Activated CD4-positive, CD25-positive, alpha-beta regulatory T cell treated with anti-CD3 and anti-CD28 coated beads, Interleukin-2, amount 50 U/mL, for 72 hours (primary cell): ENCODE results near the gene DHX35.

Experiments
- DNase-seq: peaks from one replicate; pipeline ENCODE4 v3.0.0; 2021

The DHX35 gene

GRCh38 chr20:39069976-39070375, 107.8 kb downstream of the DHX35 start:
- no peak for DNase-seq

GRCh38 chr20:39070484-39071231, 108.5 kb downstream of the DHX35 start:
- no peak for DNase-seq

DNA sequence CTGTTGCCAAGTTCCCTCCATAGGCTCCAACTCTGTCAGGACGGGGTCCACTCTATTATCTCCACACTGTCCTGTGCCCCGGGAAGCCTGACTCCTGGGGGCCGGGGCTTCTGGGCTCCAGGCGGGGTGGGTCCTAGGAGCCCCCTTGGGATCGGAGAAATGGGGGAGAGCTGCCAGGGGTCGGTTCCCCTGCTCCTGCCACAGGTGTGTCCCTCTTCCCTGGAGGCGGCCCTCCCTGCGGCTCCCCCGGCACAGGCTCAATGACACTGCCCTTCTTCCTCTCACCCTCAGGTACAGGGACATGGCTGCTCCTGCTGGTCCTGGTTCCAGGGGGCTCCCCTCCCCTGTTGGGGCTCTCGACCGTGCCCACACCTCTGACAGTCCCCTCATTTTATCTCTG, 110.0 kb downstream of the DHX35 start:
- DNase-seq, result no peak

- no peak for DNase-seq
Measured at GRCh38 chr20:39072653-39073052, 110.5 kb downstream of the DHX35 start.

GRCh38 chr20:39075731-39076130, 113.6 kb downstream of the DHX35 start:
- no peak for DNase-seq

DNA sequence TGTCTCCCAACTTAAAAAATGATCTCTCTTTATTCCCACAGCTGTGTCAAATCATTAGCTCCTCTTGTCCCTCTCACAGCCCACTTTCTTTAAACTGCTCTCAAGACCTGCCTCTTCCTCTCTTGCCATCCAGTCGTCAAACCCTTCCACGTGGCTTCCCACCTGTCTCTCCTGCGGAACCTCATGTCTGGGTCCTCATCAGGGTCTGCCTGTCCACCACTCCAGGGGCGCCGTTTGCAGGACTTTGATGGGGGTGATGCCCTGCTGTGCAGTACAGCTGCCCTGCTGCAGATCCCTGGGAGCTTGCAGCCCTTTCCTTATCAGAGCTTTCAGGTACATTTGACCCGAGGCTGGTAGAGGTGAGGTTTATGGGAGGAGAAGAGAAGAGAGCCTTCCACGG, 114.8 kb downstream of the DHX35 start:
- DNase-seq, result no peak

DNA sequence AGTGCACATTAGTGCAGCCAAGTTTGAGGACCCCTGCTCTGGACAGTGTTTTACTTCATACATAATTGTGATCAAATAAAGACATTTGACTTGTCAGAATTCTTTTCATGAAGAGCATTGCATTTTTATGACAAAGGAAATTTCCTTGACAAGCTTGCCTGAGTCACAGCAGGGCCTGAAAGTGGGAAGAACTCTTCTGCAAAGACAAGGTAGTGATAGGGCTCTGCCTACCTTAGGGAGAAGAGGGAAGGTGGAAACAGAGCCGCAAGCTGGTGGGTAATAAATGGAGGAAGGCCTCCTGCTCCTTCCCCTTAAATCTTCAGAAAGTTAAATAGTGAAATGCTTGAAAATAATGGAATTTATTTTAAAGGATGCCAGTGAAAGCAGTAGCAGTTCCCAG, 118.2 kb downstream of the DHX35 start:
- no peak for DNase-seq

DNA sequence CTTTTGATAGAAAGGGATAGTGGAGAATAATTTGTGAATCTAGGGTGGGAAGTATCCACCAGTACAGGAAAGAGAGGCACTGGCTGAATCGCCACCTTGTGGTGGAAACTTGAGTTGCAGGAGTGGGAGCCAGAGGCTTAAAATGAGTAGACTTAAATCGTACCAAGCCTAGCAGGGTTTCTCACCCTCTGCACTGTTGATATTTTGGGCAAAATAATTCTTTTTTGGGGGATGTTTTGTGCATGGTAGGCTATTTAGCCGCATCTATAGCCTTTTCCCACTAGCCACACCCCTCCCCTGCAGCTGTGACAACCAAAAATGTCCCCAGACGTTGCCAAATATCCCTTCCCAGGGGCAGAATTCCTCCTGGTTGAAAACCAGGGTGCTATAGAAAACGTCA, 119.1 kb downstream of the DHX35 start:
- DNase-seq, result peak; percentile 83

DNA sequence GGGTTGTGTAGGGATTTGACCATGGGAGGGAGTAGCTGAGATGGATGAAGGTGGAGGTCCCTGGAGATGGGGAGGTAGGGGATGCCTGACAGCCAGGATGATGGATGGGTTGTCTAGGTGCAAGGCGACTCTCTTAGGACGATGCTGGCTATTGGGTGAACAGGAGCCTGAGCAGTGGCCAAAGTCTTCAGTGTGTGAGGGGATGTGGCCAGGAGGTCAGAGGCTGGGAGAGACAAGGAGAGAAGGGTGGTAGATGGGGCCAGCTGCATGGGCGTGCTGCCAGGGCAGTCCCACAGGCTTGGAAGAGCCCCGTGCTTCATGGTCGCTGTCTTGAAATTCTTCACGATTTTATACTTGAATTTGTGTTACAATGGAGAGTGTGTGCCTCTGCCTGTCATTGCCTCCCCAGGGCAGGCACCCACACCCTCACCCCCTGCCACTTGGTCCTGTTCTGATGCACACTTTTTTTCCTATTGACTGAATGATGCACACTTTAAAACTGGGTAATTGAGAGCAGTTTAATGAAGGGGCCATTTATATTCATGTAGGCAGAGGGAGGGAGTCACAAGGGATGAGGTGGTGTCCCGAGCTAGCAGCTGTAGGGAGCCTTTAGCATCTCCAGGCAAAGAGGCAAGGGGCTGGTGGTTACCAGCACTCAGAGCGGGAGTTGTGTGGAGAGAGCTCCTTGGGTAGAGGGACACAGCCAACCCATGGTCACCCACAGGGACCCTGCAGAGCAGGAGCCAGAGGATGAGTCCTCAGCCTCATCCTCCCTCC, 120.7 kb downstream of the DHX35 start:
- DNase-seq, result no peak

DNA sequence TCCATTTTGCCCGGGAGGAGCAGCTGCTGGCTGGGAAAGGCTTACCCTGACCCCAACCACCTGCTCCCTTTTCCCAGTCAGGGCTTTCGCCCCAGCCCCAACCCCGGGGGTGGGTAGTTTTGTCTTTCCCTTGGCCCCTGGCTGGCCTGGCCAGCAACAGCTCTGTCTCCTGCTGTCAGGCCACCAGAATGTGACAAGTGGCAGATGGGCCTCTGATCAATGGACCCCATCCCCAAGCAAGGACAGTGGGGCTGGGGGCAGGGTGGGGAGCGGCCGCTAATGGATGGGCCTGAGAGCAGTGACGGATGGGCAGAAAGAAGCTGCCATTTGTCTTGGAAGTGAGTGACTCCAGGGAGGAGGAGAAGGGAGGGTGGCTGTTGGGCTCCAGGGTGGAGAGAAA, 121.6 kb downstream of the DHX35 start:
- DNase-seq, result no peak

- no peak for DNase-seq
Measured at GRCh38 chr20:39089029-39089428, 126.9 kb downstream of the DHX35 start.
